ENCODE measurements around the gene MIB1. TPM values are rescaled to one million over a fixed set of nuclear protein-coding genes. Genes with fewer than 3 reads are reported as not detected.
A peak's percentile ranks its signal among the peaks of the same experiment; 100 is the strongest.

Gene MIB1
- total RNA-seq, 3 donors from 2014 or later: 35.0 to 55.2 (median 37.7) TPM

DNA sequence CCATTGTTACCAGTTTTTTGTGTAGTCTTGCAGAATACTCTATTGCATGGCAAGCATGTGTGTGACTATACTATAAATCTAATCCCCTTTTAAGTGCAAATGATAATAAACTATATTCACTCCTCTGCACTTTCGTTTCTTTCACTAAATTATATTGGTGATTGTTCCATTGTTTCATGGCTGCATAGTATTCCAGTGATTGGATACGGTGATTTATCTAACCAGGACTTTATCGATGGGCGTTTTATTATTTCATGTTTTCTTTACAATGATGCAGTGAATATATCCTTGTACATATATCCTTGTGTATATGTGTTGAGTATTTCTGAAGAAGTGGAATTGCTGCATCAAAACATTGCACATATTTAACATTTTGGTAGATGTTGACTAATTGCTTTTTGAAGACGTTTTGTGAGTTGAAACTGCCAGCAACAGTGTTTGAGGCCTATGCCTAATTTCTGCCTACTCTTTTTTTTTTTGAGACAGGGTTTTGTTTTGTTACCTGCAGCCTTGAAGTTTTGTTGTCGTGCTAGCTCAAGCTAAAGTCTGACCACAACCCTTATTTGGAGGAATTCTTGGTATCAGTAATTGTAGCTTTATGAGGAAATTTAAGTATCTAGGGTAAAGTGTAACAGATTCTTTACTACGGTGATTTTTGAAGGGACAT is 2.7 kb downstream of the MIB1 start:
- H3K4me1 ChIP-seq: peaks cover 0 to 6% of the 10 kb centered on the region in 2 donors
- H3K36me3 ChIP-seq: no peaks in the 10 kb centered on the region
- no peak overlapping the region for H3K27ac ChIP-seq
- no peak for DNase-seq (ENCODE audit: low spot score in 2 of 2)
- H3K9me3 ChIP-seq: no peaks in the 10 kb centered on the region
- H3K4me3 ChIP-seq: no peak overlapping the region
- intact Hi-C loops (cut with DNase I; ENCODE audit: low total_unique reads): no loop called here
- H3K27me3 ChIP-seq: no peaks in the 10 kb centered on the region
- TF ChIP-seq POLR2AphosphoS5 (IDR thresholded peaks at IDR 0.05) (no peak), POLR2A (IDR thresholded peaks at IDR 0.05) (no peak)
- TF ChIP-seq, protein P1, sequence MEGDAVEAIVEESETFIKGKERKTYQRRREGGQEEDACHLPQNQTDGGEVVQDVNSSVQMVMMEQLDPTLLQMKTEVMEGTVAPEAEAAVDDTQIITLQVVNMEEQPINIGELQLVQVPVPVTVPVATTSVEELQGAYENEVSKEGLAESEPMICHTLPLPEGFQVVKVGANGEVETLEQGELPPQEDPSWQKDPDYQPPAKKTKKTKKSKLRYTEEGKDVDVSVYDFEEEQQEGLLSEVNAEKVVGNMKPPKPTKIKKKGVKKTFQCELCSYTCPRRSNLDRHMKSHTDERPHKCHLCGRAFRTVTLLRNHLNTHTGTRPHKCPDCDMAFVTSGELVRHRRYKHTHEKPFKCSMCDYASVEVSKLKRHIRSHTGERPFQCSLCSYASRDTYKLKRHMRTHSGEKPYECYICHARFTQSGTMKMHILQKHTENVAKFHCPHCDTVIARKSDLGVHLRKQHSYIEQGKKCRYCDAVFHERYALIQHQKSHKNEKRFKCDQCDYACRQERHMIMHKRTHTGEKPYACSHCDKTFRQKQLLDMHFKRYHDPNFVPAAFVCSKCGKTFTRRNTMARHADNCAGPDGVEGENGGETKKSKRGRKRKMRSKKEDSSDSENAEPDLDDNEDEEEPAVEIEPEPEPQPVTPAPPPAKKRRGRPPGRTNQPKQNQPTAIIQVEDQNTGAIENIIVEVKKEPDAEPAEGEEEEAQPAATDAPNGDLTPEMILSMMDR (IDR thresholded peaks at IDR 0.05): no peak

DNA sequence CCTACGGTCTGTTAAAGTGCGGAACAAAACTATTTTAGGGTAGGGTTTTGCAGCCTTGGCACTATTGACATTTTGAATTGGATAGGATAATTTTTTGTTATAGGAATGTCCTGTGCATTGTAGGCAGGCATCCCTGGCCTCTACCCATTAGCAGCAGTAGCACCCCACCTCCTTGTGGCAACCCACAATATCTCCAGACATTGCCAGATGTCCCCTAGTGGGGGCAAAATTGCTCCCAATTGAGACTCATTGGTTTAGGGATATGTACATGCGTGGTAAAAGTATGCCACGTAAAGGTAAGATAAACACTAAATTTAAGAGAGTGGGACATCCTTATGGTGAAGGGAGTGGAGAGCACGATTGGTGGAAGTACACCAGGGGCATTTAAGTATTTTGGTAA is 4.6 kb downstream of the MIB1 start:
- TF ChIP-seq POLR2A (IDR thresholded peaks at IDR 0.05): no peak
- TF ChIP-seq, protein P1 (IDR thresholded peaks at IDR 0.05): no peak
- no peak for TF ChIP-seq POLR2AphosphoS5 (IDR thresholded peaks at IDR 0.05)
- H3K4me1 ChIP-seq: peaks cover 0 to 6% of the 10 kb centered on the region in 2 donors
- DNase-seq (ENCODE audit: low spot score in 2 of 2): no peak
- H3K27me3 ChIP-seq: no peaks in the 10 kb centered on the region
- intact Hi-C loops (cut with DNase I; ENCODE audit: low total_unique reads): no loop called here
- no peaks in the 10 kb centered on the region for H3K9me3 ChIP-seq
- no peak overlapping the region for H3K27ac ChIP-seq
- H3K4me3 ChIP-seq: no peak overlapping the region
- H3K36me3 ChIP-seq: no peaks in the 10 kb centered on the region

GRCh38 chr18:21747268-21747667 is 6.7 kb downstream of the MIB1 start:
- Histone ChIP-seq H3K9me3 (no peaks in the 10 kb centered on the region), H3K4me3 (no peak overlapping the region), H3K4me1 (peaks cover 0 to 6% of the 10 kb centered on the region in 2 donors), H3K27ac (peak overlapping the region in 1 of 2 donors; percentile 11), H3K36me3 (no peaks in the 10 kb centered on the region), H3K27me3 (no peaks in the 10 kb centered on the region)
- DNase-seq (ENCODE audit: low spot score in 2 of 2): no peak
- TF ChIP-seq POLR2AphosphoS5 (IDR thresholded peaks at IDR 0.05) (no peak), POLR2A (IDR thresholded peaks at IDR 0.05) (no peak)
- TF ChIP-seq, protein P1 (IDR thresholded peaks at IDR 0.05): no peak
- intact Hi-C loops (cut with DNase I; ENCODE audit: low total_unique reads): no loop called here

DNA sequence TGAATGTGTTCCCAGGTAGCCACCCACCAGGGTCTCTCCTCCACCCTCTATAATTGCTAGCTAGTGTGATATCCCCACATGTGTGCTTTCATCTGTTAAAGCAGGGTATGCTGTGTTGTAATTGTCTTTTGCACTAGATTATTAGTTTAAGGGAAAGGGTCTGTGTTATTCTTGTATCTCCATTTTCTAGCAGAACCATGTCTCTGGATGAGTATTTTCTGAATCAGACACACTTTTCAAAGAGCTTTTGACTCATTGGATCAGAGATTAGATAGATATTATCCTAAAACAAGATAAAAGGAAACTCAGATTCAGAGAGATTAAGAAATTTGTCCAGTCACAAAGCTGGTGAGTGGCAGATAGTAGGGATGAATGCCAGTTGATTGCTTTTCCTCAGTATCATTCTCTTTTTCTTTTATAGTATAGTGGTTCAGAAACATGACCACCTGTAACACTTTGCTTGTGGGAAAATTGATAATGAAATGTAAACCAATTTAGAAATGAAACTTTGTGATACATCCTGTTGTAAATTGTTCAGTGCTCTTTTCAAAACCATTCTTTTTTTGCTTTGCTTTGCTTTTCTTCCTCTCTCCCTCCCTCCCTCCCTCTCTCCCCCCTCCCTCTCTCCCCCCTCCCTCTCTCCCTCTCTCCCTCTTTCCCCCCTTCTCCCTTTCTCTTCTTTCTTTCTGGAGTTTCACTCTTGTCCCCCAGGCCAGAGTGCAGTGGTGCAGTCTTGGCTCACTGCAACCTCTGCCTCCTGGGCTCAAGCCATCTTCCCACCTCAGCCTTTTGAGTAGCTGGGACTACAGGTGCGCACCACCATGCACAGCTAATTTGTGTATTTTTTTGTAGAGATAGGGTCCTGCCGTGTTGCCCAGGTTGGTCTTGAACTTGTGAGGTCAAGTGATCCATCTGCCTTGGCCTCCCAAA is 7.4 kb downstream of the MIB1 start:
- H3K27ac ChIP-seq: peak overlapping the region in 1 of 2 donors; percentile 11
- H3K4me3 ChIP-seq: no peak overlapping the region
- no peaks in the 10 kb centered on the region for H3K9me3 ChIP-seq
- H3K4me1 ChIP-seq: peaks cover 0 to 6% of the 10 kb centered on the region in 2 donors
- TF ChIP-seq POLR2A (IDR thresholded peaks at IDR 0.05) (no peak), POLR2AphosphoS5 (IDR thresholded peaks at IDR 0.05) (no peak)
- TF ChIP-seq, protein P1 (IDR thresholded peaks at IDR 0.05): no peak
- intact Hi-C loops (cut with DNase I; ENCODE audit: low total_unique reads): loop anchor here (2.0 kb wide), 1 partner anchor 69 kb away; no protein-coding TSS in a partner anchor
- no peaks in the 10 kb centered on the region for H3K27me3 ChIP-seq
- H3K36me3 ChIP-seq: no peaks in the 10 kb centered on the region
- DNase-seq (ENCODE audit: low spot score in 2 of 2): no peak

DNA sequence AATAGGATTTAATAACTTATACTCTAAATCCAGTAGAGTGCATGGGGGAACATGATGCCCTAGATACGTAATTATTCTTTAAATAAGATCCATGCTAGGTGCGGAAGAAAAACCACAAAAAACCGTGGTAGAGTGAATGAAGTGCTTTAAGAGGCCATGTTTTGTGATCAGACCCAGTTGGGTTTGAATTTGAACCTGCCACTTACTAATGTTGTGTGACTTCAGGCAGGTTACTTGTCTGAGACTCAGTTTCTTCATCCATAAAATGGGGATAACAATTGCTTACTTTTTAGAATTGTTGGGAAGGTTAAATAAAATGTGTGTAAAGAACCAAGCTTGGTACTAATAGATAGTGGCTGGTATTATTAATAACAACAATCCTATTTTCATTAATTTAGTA is 17.2 kb downstream of the MIB1 start:
- Histone ChIP-seq H3K9me3 (no peaks in the 10 kb centered on the region), H3K27ac (no peak overlapping the region), H3K36me3 (no peaks in the 10 kb centered on the region), H3K4me3 (no peak overlapping the region), H3K4me1 (peaks cover 0 to under 1% of the 10 kb centered on the region in 2 donors), H3K27me3 (no peaks in the 10 kb centered on the region)
- no peak for DNase-seq (ENCODE audit: low spot score in 2 of 2)
- intact Hi-C loops (cut with DNase I; ENCODE audit: low total_unique reads): no loop called here
- no peak for TF ChIP-seq POLR2AphosphoS5 (IDR thresholded peaks at IDR 0.05)
- no peak for TF ChIP-seq POLR2A (IDR thresholded peaks at IDR 0.05)
- TF ChIP-seq, protein P1 (IDR thresholded peaks at IDR 0.05): no peak

Data from breast epithelium (tissue), 4 donors.